ENCODE measurements around the gene DDX60.
"Not testable (repeated sequence)": the region's sequence is repeated elsewhere in the genome, so short reads cannot be mapped to it uniquely, and the experiment has no call there.

DDX60 gene, protein sequence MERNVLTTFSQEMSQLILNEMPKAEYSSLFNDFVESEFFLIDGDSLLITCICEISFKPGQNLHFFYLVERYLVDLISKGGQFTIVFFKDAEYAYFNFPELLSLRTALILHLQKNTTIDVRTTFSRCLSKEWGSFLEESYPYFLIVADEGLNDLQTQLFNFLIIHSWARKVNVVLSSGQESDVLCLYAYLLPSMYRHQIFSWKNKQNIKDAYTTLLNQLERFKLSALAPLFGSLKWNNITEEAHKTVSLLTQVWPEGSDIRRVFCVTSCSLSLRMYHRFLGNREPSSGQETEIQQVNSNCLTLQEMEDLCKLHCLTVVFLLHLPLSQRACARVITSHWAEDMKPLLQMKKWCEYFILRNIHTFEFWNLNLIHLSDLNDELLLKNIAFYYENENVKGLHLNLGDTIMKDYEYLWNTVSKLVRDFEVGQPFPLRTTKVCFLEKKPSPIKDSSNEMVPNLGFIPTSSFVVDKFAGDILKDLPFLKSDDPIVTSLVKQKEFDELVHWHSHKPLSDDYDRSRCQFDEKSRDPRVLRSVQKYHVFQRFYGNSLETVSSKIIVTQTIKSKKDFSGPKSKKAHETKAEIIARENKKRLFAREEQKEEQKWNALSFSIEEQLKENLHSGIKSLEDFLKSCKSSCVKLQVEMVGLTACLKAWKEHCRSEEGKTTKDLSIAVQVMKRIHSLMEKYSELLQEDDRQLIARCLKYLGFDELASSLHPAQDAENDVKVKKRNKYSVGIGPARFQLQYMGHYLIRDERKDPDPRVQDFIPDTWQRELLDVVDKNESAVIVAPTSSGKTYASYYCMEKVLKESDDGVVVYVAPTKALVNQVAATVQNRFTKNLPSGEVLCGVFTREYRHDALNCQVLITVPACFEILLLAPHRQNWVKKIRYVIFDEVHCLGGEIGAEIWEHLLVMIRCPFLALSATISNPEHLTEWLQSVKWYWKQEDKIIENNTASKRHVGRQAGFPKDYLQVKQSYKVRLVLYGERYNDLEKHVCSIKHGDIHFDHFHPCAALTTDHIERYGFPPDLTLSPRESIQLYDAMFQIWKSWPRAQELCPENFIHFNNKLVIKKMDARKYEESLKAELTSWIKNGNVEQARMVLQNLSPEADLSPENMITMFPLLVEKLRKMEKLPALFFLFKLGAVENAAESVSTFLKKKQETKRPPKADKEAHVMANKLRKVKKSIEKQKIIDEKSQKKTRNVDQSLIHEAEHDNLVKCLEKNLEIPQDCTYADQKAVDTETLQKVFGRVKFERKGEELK (N-terminal part only)

DNA sequence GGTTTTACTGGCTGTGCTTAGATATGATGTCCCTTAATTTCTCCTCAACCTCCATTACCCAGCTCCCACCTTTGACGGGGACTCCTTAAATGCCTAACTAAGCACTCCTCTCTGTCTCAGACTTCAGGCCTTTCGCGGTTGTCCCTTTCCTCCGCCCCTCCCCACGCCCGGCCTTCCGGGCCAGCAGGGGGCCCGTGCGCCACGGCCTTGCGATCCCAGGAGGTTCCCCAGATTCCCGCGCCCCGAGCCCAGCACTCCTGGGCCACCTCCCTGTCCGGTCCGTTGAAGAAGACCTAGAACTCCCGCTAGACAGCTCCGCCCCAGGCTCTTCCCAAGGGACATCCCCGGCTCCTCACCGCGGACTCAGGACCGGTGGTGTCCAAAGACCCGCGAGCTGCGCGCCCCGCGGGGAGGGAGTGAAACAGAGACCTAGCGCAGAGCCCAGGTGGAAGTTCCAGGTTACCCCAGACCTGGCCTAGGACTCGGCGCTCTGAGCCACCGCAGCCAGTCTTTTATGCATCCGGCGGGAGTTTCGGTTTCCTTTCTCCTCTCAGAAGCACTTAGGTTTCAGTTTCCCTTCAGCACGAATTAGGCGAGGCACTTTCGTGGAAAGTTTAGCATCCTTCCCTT is at the start of gene DDX60:
TSS of gene DDX60 (minus strand) at position 487 of the 630 bp plus-strand sequence. CDS start 7,493 bp downstream, outside the sequence.
- DNase-seq = peak in 49 of 56 donors; percentile 3 to 66 (median 25)

DNA sequence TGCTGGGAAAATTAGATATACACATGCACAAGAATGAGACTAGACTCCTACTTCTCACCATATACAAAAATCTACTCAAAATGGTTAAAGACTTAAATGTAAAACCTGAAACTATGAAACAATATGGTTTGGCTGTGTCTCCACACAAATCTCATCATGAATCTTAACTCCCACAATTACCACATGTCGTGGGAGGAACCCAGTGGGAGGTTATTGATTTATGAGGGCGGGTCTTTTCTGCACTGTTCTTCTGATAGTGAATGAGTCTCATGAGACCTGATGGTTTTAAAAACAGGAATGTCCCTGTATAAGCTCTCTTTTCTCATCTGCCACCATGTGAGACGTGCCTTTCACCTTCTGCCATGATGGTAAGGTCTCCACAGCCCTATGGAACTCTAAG is 48.5 kb upstream of the DDX60 start:
- DNase-seq = no peak

DNA sequence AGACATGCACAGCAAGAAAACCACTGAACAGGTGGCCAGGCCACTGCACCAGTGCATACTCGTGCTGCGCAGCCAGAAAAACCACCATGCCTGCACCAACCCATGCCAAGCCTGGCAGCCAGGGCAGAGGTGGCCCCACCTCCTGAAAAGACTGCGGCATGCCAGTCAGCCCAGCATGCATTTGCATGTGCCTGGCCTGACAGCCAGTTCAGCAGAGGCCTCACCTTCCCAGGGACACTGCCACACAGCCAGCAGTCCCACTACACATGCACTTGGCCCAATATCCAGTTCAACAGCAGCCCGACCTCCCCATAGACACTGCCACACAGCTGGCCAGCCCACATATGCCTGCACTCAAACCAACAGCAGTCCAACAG is 43.5 kb upstream of the DDX60 start:
- DNase-seq = no peak

DNA sequence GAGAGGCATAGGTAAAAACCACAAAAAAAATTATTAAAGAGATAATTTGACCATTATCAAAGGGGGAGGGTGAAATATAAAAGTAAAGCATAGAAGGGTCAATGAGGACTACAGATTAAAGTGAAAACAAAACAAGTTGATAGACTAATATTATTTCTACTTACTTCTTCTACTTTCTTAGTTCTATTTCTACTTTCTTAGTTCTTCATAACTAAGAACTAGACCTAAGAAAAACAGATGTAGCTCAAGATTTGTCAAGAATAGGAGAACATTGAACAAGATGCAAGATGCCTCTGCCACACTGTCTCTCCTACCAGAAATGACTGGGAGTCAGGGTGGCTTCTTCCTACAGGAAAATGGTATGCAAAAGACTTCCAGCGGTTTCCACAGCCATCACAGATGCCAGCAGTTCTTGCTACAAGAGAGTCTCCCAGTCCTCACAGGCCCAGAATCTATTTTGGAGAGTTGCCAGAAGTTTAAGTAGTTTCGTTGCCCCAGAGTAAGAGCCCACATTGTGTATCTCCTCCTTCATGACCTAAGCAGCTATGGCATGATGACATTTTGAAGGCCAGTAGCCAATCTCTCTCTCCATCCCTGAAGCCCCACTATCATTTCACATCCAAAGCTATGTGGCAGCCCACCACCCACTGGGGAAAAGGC is 42.9 kb upstream of the DDX60 start:
- DNase-seq = no peak

DNA sequence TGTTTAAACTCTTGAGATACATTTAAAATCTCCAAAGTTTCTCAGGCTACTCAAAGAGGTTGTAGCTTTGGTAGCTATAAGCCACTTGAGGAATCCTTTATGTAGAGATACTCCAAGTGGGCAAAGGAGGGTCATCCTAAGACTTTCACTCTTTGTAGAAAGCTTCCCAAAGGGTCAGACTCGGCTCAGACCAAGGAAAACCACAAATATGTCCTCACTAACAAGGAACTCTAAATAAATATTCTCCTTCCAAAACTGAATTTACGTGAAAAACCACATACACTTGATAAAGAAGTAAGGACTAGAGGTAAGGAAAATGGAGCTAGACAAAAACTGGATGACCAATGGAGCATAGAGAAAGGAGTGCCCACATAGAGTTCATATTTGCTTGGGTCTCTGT is 41.7 kb upstream of the DDX60 start:
- DNase-seq = no peak

DNA sequence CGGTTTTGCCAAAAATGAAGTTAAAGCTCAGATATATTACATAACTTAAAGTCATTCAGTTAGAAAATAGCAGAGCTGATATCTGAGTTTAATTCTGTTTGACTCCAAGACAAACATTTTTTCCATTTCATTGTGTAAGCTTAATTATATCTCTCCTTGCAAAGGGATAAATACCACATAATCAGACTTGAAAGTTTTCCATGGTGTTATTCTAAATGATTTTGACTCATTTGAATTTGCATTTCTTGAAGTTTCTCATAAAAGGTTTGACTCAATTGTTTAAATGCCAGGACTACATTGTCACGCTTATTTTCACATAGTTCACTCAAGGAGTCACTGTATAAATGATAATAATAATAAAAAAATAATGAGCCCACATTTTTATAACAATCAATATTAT is 39.4 kb upstream of the DDX60 start:
- no peak for DNase-seq

DNA sequence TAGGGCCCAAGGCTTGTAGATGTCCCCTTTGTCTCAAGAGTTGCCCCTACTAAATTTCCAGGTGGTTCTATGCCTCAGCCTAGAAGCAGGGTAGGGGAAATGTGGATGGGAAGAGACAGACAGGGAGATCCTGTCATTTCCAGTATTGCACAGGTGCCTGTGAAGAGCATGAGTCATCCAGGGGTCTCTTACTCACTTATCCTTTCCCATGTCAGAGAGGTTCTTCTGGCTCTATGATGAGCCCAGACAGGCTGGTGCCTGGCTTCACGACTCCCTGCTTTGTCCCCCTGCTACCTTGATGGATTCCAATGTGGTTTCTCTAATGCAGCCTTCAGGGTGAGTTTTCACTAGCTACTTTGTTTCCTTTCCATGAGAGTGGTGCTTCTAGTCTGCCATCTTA is 35.2 kb upstream of the DDX60 start:
- DNase-seq = no peak

DNA sequence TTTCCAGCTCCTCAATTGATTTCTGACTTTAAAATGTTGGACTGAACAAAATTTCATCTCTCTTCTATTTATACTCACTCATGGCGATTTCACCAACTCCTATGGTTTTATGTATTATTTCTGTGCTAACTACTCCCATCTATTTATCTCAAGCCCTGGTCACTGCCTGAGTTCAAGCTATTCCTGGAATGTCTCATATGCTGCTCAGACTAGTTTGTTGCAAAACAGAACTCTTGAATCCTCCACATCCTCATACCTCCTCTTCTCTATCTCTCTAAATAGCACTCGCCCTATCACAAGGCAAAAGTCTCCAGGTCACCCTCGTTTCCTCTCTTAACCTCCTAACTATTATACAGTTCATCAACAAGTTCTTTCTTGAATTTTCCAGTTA is 19.0 kb upstream of the DDX60 start:
- no peak for DNase-seq

DNA sequence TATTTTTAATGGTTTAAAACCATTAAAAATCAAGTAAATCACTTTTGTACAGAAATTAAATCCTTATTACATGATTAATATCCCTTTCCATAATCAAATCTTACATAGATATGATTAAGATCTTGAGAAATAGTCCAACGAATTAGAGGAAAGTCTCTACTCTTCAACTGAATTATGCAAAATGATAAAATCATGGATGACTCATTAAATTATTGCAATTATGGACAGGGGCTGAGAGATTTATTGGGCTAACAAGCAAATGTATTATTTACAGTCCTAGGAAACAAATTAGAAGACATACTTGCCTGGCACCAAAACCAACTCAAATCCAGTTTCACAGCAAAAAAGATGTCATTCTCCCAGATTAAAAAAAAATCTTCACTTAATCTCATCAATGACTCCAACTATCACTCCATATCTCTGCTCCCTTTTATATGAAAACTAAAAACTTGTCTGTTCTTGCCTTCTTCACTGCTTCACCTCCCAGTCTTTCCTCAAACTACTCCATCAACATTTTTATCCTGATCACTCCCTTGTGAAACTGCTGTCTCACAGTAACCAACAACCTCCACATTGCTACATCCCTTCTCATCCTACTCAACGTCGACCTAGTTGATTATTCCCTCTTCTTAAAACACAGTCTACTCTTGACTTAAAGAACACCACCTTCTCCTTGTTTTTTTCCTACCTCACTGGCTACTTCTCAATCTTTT is 18.4 kb upstream of the DDX60 start:
- no peak for DNase-seq

DNA sequence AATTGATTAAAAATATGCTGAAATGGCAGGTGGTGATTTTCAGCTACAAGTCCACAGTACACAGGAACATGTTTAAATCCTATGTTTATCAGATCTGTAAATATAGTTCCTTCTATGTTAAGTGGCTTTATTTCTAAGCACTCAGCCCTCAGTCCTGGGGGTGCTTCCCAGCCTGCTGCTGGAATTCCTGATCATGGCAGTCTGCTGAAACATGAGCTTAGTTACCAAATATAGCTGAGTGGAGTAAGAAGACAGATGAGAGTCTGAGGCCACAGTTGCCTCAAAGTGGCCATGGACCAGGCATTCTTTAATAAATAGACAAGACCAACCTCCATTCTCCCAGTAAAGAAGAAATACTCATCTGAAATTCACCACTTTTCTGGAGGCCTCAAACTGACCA is 17.1 kb upstream of the DDX60 start:
- DNase-seq = no peak

DNA sequence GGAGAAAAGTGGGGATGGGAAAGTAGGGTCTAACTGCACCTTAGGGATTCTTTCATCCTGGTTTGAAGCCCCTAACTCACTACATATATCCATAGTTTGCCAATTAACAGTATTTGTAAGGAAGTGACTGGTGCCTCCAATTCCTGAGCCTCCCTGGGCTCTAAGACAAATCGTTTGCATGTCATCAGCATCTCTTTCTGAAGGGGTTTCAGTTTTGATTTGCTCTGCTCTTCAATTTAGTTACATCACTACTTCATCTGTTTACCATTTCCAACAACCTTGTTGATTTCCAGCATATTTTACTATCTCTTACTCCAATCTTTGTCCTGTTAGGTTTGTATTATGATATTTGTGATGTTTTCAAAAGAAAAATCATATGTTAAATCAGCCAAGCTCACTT is 15.5 kb upstream of the DDX60 start:
- no peak for DNase-seq

DNA sequence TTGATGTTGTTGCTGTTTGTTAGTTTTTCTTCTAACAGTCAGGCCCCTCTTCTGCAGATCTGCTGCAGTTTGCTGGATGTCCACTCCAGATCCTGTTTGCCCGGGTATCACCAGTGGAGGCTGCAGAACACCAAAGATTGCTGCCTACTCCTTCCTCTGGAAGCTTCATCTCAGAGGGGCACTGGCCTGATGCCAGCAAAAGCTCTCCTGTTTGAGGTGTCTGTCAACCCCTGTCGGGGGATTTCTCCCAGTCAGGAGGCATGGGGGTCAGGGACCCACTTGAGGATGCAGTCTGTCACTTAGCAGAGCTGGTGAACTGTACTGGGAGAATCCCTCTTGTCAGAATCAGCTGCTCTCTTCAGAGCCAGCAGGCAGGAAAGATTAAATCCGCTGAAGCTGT is 12.0 kb upstream of the DDX60 start:
- DNase-seq = not testable (repeated sequence)

DNA sequence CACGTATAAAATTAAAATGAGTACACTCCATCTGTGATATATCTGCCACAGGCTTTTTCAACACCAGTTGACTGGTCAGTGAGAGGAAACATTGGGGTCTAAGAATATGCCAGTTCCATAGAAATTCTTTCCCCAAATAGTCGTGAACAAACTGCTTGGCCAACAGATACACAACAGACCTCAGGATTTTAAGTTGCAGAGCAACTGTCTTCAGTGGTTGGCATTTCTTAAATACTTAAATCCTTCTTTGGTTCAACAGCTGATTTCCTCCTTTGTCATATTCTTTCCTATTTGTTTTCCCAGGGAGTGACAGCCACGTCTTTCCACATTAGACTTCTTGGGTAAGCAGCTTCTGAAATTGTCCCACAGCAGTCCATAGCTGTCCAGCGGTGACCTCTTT is 7.0 kb upstream of the DDX60 start:
- DNase-seq = no peak

DNA sequence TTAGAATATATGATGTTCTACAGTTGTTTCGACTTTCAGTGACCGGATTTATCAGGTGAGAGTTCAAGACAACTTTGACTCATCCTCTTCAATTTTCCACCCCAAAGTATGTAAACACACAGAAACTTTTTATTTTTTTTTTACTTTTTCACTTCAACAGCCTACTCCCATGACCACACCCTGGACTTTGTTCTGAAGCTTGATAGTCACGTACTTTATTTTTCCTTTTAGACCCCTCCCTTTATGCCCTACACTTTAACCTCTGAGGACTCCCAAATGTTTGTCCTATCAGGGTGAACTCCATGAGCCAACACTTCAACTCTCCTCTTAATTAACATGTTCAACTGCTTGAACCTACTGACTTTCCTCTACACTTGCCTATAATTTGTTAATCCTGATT is 2.5 kb upstream of the DDX60 start:
- DNase-seq = no peak

DNA sequence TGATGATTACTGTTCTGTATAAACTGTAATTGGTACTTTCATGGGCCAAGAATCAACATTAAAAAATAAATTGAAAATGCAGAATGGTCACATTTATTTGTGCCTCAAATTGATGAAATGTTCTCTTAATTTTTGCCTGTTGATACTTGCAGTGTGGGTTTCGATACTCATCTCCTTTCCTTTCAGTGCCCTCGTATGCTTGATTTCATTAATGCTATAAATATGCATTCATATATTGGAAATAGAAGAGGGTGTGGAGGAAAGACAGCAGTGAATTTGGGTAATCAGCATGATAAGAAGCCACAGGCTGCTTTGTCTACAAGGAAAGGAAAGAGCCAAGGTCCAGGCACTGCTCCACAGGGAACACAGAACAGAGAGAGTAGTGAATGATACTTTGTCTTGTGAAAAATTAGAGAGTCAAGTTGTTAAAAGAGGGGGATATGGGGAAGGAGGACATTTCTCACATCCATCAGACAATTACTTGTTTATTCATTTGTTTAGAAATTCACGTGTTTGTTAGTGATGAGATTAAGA is 1.0 kb upstream of the DDX60 start:
- DNase-seq = no peak

DNA sequence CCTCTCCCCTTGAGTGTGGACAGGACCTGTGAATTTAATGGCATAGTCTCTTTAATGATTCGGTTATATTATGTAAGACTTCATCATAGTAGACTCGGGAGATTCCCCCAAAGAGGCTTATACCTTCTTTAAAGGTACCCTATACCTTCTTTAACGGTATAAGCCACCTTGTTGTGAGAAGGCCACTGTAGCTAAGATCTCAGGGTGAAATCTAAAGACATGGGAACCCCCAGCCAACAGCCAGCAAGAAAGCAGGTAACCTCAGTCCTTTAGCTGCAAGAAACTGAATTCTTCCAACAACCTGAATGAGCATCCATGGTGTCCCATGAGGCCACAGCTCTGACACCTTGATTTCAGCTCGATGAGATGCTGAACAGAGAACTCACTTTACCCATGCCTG is 931 bp downstream of the DDX60 start:
- DNase-seq = no peak

DNA sequence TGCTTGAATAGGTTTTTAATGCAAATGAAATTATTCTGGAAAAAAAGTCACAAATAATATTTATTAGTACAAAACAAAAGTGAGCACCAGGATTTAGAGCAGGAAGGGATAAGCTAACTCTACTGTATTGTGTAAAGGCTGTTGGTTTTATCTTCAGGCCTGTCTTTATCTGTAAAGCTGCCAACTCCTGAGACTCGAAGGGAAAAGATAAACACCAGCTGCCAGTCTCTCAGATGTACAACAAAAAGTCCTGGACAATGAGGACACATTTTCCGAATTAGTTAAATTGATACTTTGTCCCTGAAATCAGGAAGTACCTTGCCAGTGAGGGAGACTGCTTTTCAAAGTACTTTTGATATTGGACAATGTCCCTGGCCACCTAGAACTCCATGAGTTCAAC is 8.8 kb downstream of the DDX60 start:
- no peak for DNase-seq

DNA sequence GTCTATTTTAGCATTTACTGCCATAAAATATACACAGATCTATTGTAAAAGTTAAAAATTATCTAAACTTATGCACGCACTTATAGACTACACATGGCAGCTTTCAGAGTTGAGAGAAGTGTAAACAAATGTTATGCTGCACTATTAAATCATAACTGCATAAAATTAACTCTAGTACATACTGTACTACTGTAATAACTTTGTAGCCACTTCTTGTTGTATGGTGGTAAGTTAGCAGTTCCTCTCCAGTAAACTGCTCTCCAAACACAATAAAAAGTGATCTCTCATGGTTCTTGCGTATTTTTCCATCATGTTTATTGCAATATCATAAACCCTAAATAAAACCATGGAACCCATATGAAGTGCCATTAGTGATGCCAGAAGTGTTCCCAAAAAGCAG is 9.6 kb downstream of the DDX60 start:
- no peak for DNase-seq

DNA sequence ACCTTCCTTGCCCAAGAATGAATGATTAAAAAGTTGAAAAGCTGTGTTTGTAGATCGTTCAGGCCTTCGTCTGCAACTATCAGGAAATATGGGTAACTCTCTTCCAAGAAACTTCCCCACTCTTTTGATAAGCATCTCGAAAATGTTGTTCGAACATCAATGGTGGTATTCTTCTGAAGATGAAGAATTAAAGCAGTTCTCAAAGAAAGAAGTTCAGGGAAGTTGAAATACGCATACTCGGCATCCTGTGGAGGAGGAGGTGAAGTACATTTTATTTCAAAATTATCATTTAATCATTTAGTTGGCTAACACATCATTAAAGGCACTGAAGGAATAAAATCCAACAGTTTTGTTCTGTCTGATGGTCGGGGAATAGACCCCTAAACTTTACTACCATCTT is 12.1 kb downstream of the DDX60 start:
- DNase-seq = no peak

Data from nucleus accumbens (tissue), 56 donors.